Activated CD4-positive, alpha-beta T cell treated with anti-CD3 and anti-CD28 coated beads, Interleukin-2, amount 10 ng/mL, durations not matched to agents 7 days and 5 days (primary cell): Measurements from ENCODE around the gene BAZ2A. TPM values are rescaled to one million over a fixed set of nuclear protein-coding genes. Genes with fewer than 3 reads are reported as not detected.

ENCODE experiments used
- CTCF ChIA-PET: fragments of 350-600 bp; sonication (Branson Sonifier 250); formaldehyde crosslinking; loops from one replicate; lab custom pipeline; 2021; ENCODE audit warnings: antibody characterized with exemption; lab: Charles Lee
- POLR2A ChIA-PET: fragments of 350-600 bp; sonication (Branson Sonifier 250); formaldehyde crosslinking; loops from one replicate; lab custom pipeline; 2021; ENCODE audit warnings: antibody characterized with exemption; lab: Charles Lee
- DNase-seq: peaks from one replicate; pipeline ENCODE4 v3.0.0-alpha.2; 2020
- H3K27ac Mint-ChIP-seq: one replicate; pipeline ENCODE4 v1.8.0; 2021; ENCODE audit warnings: mild to moderate bottlenecking, moderate library complexity, mixed read lengths
- H3K27me3 Mint-ChIP-seq: one replicate; pipeline ENCODE4 v1.8.0; 2021; ENCODE audit warnings: mixed read lengths
- H3K36me3 Mint-ChIP-seq: one replicate; pipeline ENCODE4 v1.8.0; 2021; ENCODE audit warnings: low read depth, mixed read lengths
- H3K4me1 Mint-ChIP-seq: one replicate; pipeline ENCODE4 v1.8.0; 2021; ENCODE audit warnings: mixed read lengths
- H3K4me3 Mint-ChIP-seq: one replicate; pipeline ENCODE4 v1.8.0; 2021; ENCODE audit warnings: mild to moderate bottlenecking, moderate library complexity, mixed read lengths
- H3K9me3 Mint-ChIP-seq: one replicate; pipeline ENCODE4 v1.8.0; 2021; ENCODE audit warnings: mixed read lengths
- total RNA-seq, 2 experiments: library from RNA; stranded (reverse); gene quantifications; one replicate each; pipeline ENCODE4 v1.2.3, GENCODE V29; 2021

The BAZ2A gene
- total RNA-seq, 2 experiments from 2014 or later, result 98.4 to 116 TPM

GRCh38 chr12:56614627-56615026 lies 15.5 kb downstream of the BAZ2A start:
- Mint-ChIP-seq H3K9me3 (no peaks in the 10 kb centered on the region), H3K27ac (no peak overlapping the region), H3K4me1 (peaks cover 3% of the 10 kb centered on the region), H3K27me3 (no peaks in the 10 kb centered on the region), H3K36me3 (peaks cover 72% of the 10 kb centered on the region), H3K4me3 (no peak overlapping the region)
- ChIA-PET CTCF (interaction anchor here (0.6 to 1.3 kb wide), 4 partner anchors 10 to 70 kb away, joined by 3 read pairs; no protein-coding TSS in a partner anchor), POLR2A (no interaction called here)
- no peak for DNase-seq

DNA sequence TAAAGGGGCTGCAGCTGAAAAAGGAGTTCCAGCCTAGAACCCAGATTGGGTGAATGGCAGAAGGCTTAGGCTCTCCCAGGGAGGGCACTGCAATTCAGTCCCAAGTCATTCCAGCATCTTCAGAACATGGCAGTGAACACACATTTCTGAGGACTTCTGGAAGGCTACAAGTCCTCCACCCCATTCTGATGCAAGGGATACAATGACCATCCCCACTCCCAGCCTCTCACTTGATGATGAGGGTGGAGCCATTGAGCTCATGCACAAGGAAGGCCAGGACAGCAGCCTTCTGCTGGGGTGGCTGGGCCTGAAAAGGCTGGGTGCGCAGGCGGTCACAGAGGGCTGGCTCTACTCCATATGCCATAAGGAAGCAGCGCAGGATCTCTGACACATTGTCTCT lies 25.8 kb downstream of the BAZ2A start:
- Mint-ChIP-seq H3K36me3 (peaks cover 64% of the 10 kb centered on the region), H3K4me3 (no peak overlapping the region), H3K27ac (no peak overlapping the region), H3K4me1 (no peaks in the 10 kb centered on the region), H3K27me3 (no peaks in the 10 kb centered on the region), H3K9me3 (no peaks in the 10 kb centered on the region)
- POLR2A ChIA-PET, result no interaction called here
- CTCF ChIA-PET, result no interaction called here
- no peak for DNase-seq

GRCh38 chr12:56602239-56602638 lies 27.9 kb downstream of the BAZ2A start:
- H3K9me3 Mint-ChIP-seq, result no peaks in the 10 kb centered on the region
- no peak for DNase-seq

DNA sequence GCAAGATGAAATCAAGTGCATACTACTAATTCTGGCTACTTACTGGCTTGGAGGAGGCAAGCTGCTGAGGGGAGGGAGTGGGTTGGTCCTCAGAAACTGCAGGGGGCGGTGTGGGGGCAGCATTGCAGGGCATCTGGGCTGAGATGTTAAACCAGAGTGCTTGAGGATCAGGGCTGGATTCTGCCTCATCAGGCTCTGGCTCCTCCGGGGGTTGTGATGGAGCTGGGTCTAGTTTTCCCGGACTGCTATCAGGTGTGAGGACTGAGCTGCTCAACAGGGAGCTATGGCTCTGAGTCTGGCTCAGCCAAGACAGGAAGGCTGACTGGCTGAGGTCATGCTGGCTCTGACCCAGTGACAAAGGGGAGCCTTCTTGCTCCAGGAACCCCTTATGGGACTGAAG lies 28.6 kb downstream of the BAZ2A start:
- no peaks in the 10 kb centered on the region for H3K4me1 Mint-ChIP-seq
- ChIA-PET CTCF (interaction anchor here (1.0 to 2.5 kb wide), 9 partner anchors 9 to 111 kb away, joined by 3 to 8 read pairs (median 5); no protein-coding TSS in a partner anchor), POLR2A (no interaction called here)
- DNase-seq, result peak; percentile 40
- no peak overlapping the region for H3K4me3 Mint-ChIP-seq
- H3K27me3 Mint-ChIP-seq, result no peaks in the 10 kb centered on the region
- H3K27ac Mint-ChIP-seq, result no peak overlapping the region
- no peaks in the 10 kb centered on the region for H3K9me3 Mint-ChIP-seq
- H3K36me3 Mint-ChIP-seq, result peaks cover 71% of the 10 kb centered on the region

More at GRCh38 chr12:56602239-56602638, 27.9 kb downstream of the BAZ2A start:
- POLR2A ChIA-PET, result no interaction called here
- peaks cover 70% of the 10 kb centered on the region for H3K36me3 Mint-ChIP-seq
- no peaks in the 10 kb centered on the region for H3K27me3 Mint-ChIP-seq
- CTCF ChIA-PET, result interaction anchor here (0.6 to 2.5 kb wide), 7 partner anchors 8 to 103 kb away, joined by 3 to 8 read pairs (median 5); no protein-coding TSS in a partner anchor
- H3K27ac Mint-ChIP-seq, result no peak overlapping the region
- no peak overlapping the region for H3K4me3 Mint-ChIP-seq
- H3K4me1 Mint-ChIP-seq, result no peaks in the 10 kb centered on the region

- Mint-ChIP-seq H3K36me3 (peaks cover 70% of the 10 kb centered on the region), H3K27me3 (no peaks in the 10 kb centered on the region), H3K4me1 (peaks cover under 1% of the 10 kb centered on the region), H3K4me3 (no peak overlapping the region), H3K9me3 (no peaks in the 10 kb centered on the region), H3K27ac (no peak overlapping the region)
- ChIA-PET CTCF (interaction anchor here (0.7 to 2.5 kb wide), 9 partner anchors 10 to 110 kb away, joined by 3 to 8 read pairs (median 3); partner anchors contain the start of gene PTGES3), POLR2A (interaction anchor here (0.5 kb wide), 1 partner anchor 37 kb away, joined by 6 read pairs; no protein-coding TSS in a partner anchor)
- no peak for DNase-seq
These were observed 29.4 kb downstream of the BAZ2A start for GRCh38 chr12:56600753-56601152.

GRCh38 chr12:56599797-56600196 lies 30.3 kb downstream of the BAZ2A start:
- ChIA-PET CTCF (interaction anchor here (1.1 to 1.6 kb wide), 3 partner anchors 23 to 84 kb away, joined by 3 to 4 read pairs (median 3); no protein-coding TSS in a partner anchor), POLR2A (no interaction called here)
- H3K27me3 Mint-ChIP-seq, result no peaks in the 10 kb centered on the region
- H3K4me3 Mint-ChIP-seq, result no peak overlapping the region
- no peak overlapping the region for H3K27ac Mint-ChIP-seq
- peaks cover 64% of the 10 kb centered on the region for H3K36me3 Mint-ChIP-seq
- peaks cover 2% of the 10 kb centered on the region for H3K4me1 Mint-ChIP-seq
- no peaks in the 10 kb centered on the region for H3K9me3 Mint-ChIP-seq
- DNase-seq, result no peak

- Mint-ChIP-seq H3K4me1 (peaks cover 2% of the 10 kb centered on the region), H3K4me3 (no peak overlapping the region), H3K27ac (no peak overlapping the region), H3K27me3 (no peaks in the 10 kb centered on the region), H3K9me3 (no peaks in the 10 kb centered on the region), H3K36me3 (peaks cover 57% of the 10 kb centered on the region)
- no peak for DNase-seq
- ChIA-PET POLR2A (no interaction called here), CTCF (interaction anchor here (1.1 to 1.2 kb wide), 2 partner anchors 24 to 36 kb away, joined by 3 read pairs; no protein-coding TSS in a partner anchor)
These were observed 31.1 kb downstream of the BAZ2A start for GRCh38 chr12:56599041-56599440.

DNA sequence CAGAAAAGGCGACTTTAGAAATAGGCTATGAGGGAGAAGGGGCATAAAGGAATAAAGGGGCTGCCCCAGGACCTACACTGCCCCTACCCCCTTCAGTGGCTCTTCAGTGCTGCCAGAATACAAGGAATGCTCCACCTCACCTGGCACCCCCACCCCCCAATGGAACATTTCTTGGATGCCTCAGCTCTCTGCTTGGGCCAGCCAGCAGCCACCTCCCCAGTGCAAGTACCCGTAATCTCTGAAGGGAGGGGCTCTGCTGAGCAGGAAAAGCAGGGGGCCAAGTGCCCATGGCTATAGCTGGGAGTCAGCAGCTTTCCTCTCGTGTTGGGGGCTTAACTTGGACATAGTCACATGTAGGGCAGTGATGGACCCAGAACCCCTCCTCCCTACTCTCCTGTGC lies 33.3 kb downstream of the BAZ2A start:
- Mint-ChIP-seq H3K36me3 (peaks cover 45% of the 10 kb centered on the region), H3K27me3 (no peaks in the 10 kb centered on the region), H3K4me1 (peaks cover 2% of the 10 kb centered on the region), H3K4me3 (no peak overlapping the region), H3K27ac (no peak overlapping the region), H3K9me3 (no peaks in the 10 kb centered on the region)
- CTCF ChIA-PET, result interaction anchor here (0.8 to 1.1 kb wide), 2 partner anchors 12 to 23 kb away, joined by 3 to 4 read pairs; no protein-coding TSS in a partner anchor
- DNase-seq, result no peak
- POLR2A ChIA-PET, result interaction anchor here (0.5 kb wide), 1 partner anchor 14 kb away, joined by 3 read pairs; no protein-coding TSS in a partner anchor

- Mint-ChIP-seq H3K27ac (no peak overlapping the region), H3K4me3 (no peak overlapping the region), H3K9me3 (no peaks in the 10 kb centered on the region), H3K4me1 (peaks cover 4% of the 10 kb centered on the region), H3K36me3 (peaks cover 21% of the 10 kb centered on the region), H3K27me3 (no peaks in the 10 kb centered on the region)
- CTCF ChIA-PET, result interaction anchor here (0.6 to 2.6 kb wide), 11 partner anchors 9 to 911 kb away, joined by 3 to 11 read pairs (median 4); no protein-coding TSS in a partner anchor
- POLR2A ChIA-PET, result no interaction called here
- DNase-seq, result peak; percentile 70
These were observed 36.1 kb downstream of the BAZ2A start for GRCh38 chr12:56593909-56594621.

GRCh38 chr12:56591961-56592360 lies 38.2 kb downstream of the BAZ2A start:
- no peak for DNase-seq
- Mint-ChIP-seq H3K4me3 (no peak overlapping the region), H3K27ac (no peak overlapping the region), H3K4me1 (peaks cover 4% of the 10 kb centered on the region), H3K36me3 (peaks cover 9% of the 10 kb centered on the region), H3K27me3 (no peaks in the 10 kb centered on the region), H3K9me3 (no peaks in the 10 kb centered on the region)
- POLR2A ChIA-PET, result interaction anchor here (0.5 kb wide), 1 partner anchor 44 kb away, joined by 3 read pairs; no protein-coding TSS in a partner anchor
- CTCF ChIA-PET, result interaction anchor here (0.7 to 1.7 kb wide), 3 partner anchors 10 to 403 kb away, joined by 3 to 7 read pairs (median 7); partner anchors contain the start of gene SMARCC2

- H3K27me3 Mint-ChIP-seq, result no peaks in the 10 kb centered on the region
- ChIA-PET POLR2A (no interaction called here), CTCF (interaction anchor here (0.6 to 1.7 kb wide), 4 partner anchors 11 to 89 kb away, joined by 3 to 7 read pairs (median 5); no protein-coding TSS in a partner anchor)
- H3K36me3 Mint-ChIP-seq, result peaks cover 4% of the 10 kb centered on the region
- peaks cover 4% of the 10 kb centered on the region for H3K4me1 Mint-ChIP-seq
- no peak for DNase-seq
- H3K4me3 Mint-ChIP-seq, result no peak overlapping the region
- H3K9me3 Mint-ChIP-seq, result no peaks in the 10 kb centered on the region
- H3K27ac Mint-ChIP-seq, result no peak overlapping the region
These were observed 39.0 kb downstream of the BAZ2A start for GRCh38 chr12:56591126-56591525.

DNA sequence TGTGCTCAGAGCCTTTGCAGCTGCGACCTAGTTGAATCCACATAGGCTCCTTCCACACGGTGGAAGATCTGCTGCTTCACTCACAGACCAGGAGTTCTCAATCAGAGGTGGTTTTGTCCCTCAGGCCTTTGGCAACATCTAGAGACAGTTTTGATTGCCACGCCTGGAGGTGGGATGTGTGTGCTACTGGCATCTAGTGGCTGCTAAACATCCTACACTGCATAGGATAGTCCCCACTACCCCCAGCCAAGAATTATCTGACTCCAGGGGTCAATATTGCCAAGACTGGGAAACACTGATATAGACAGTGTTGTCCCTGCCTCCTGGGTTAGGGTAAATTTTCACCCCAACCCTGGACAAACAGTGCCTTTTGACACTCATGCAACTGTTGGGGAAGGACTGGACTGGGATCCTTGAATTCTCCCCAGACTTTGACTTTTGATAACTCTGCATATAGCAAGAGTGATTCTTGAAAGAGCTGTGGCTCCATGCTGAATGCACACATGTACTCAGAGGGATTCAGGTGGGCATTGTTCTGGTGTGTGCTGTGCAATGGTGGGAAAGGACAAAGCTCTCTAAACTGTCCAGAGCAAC lies 39.8 kb downstream of the BAZ2A start:
- ChIA-PET POLR2A (no interaction called here), CTCF (interaction anchor here (0.6 to 1.7 kb wide), 6 partner anchors 9 to 88 kb away, joined by 3 to 7 read pairs (median 3); no protein-coding TSS in a partner anchor)
- DNase-seq, result peak; percentile 36
- Mint-ChIP-seq H3K27ac (no peak overlapping the region), H3K4me1 (peaks cover 2% of the 10 kb centered on the region), H3K36me3 (no peaks in the 10 kb centered on the region), H3K27me3 (no peaks in the 10 kb centered on the region), H3K9me3 (no peaks in the 10 kb centered on the region), H3K4me3 (no peak overlapping the region)
